HCT116 (cell line): ENCODE data around the gene ALDH16A1. TPM values are rescaled to one million over a fixed set of nuclear protein-coding genes. Genes with fewer than 3 reads are reported as not detected.
A peak's percentile ranks its signal among the peaks of the same experiment; 100 is the strongest.

ENCODE experiments used
- ATAC-seq: fragments of 200-7000 bp; cut with Tn5 transposase; 2 replicates; pipeline ENCODE4 v1.9.1; 2020; ENCODE audit warnings: mild to moderate bottlenecking, moderate library complexity
- BruUV-seq: library from RNA; stranded (reverse); fragments of 400-500 nt; replicated peaks from 2 replicates; lab custom pipeline; 2021; lab: Mats Ljungman, UMichigan
- CTCF ChIA-PET: fragments of 300-600 bp; sonication (Branson Sonifier 250); formaldehyde crosslinking; loops from one replicate; lab custom pipeline; 2021; ENCODE audit warnings: antibody characterized with exemption; lab: Charles Lee
- POLR2A ChIA-PET: fragments of 300-600, 350-600 bp; sonication (Branson Sonifier 250); formaldehyde crosslinking; loops from one replicate; lab custom pipeline; 2021; ENCODE audit warnings: antibody characterized with exemption; lab: Charles Lee
- RAD21 ChIA-PET, 2 experiments: fragments of 300-600 bp; sonication (Branson Sonifier 250); formaldehyde crosslinking; loops; one replicate each; lab custom pipeline; 2023; ENCODE audit warnings: low total read pairs in 2 of 2; ENCODE audit not compliant: uncharacterized antibody in 2 of 2, unreplicated experiment in 2 of 2, low non-redundant PET in 1 of 2; lab: Charles Lee
- DNase-seq: peaks from one replicate; pipeline ENCODE4 v3.0.0-alpha.2; 2010; ENCODE audit warnings: low read depth, low spot score
- H2AFZ ChIP-seq: fragments of 200-600 bp; shearing (Covaris generic), sonication (generic); 2 replicates; pipeline ENCODE4 v1.6.1; 2017; ENCODE audit warnings: low read depth, mixed run types, mixed read lengths, antibody characterized with exemption, low read length; ENCODE audit not compliant: poor library complexity, severe bottlenecking
- H3K27ac ChIP-seq: 2 replicates; pipeline ENCODE4 v1.5.1; 2012; ENCODE audit warnings: low read depth, low read length
- H3K27me3 ChIP-seq: fragments of 200-600 bp; sonication (generic); 2 replicates; pipeline ENCODE4 v1.6.1; 2016; ENCODE audit warnings: mixed run types, low read length, mixed read lengths; ENCODE audit not compliant: insufficient read depth
- H3K36me3 ChIP-seq, 2 experiments: fragments of 200-500 bp in 1 of 2; fragments of 200-600 bp in 1 of 2; sonication (Bioruptor generic) in 1 of 2; sonication (generic) in 1 of 2; 2 replicates each; pipeline versions ENCODE4 v1.5.1 to v1.6.1; 2014 to 2016; ENCODE audit warnings: low read length in 2 of 2, inconsistent platforms in 1 of 2, mixed read lengths in 1 of 2, mixed run types in 1 of 2; ENCODE audit not compliant: insufficient read depth in 2 of 2, control insufficient read depth in 1 of 2
- H3K4me1 ChIP-seq, 2 experiments: fragments of 200-600 bp in 1 of 2; sonication (generic) in 1 of 2; 2 replicates each; pipeline versions ENCODE4 v1.5.1 to v1.6.1; 2012 to 2017; ENCODE audit warnings: low read length in 2 of 2, inconsistent platforms in 1 of 2, mild to moderate bottlenecking in 1 of 2, mixed read lengths in 1 of 2, mixed run types in 1 of 2, moderate library complexity in 1 of 2; ENCODE audit not compliant: insufficient read depth in 2 of 2, control insufficient read depth in 1 of 2
- H3K4me2 ChIP-seq: fragments of 200-600 bp; sonication (generic); 2 replicates; pipeline ENCODE4 v1.6.1; 2017; ENCODE audit warnings: mixed run types, low read length, mixed read lengths
- H3K4me3 ChIP-seq, 2 experiments: fragments of 200-600 bp in 1 of 2; sonication (generic) in 1 of 2; replicated peaks in 1 of 2; 2 replicates each; pipeline ENCODE4 v1.5.1; 2011 to 2016; ENCODE audit warnings: low read length in 2 of 2, control low read depth in 1 of 2, low read depth in 1 of 2, mild to moderate bottlenecking in 1 of 2, mixed read lengths in 1 of 2, mixed run types in 1 of 2
- H3K79me2 ChIP-seq: fragments of 200-600 bp; sonication (generic); 2 replicates; pipeline ENCODE4 v1.6.1; 2017; ENCODE audit warnings: mild to moderate bottlenecking, mixed run types, low read length, moderate library complexity, mixed read lengths; ENCODE audit not compliant: insufficient read depth
- H3K9ac ChIP-seq: fragments of 200-600 bp; sonication (generic); 2 replicates; pipeline ENCODE4 v1.6.1; 2016; ENCODE audit warnings: low read length, mixed read lengths
- H3K9me2 ChIP-seq: fragments of 200-600 bp; sonication (generic), shearing (Covaris generic); 2 replicates; pipeline ENCODE4 v1.6.1; 2017; ENCODE audit warnings: mixed run types, mild to moderate bottlenecking, moderate library complexity; ENCODE audit not compliant: insufficient read depth
- H3K9me3 ChIP-seq, 2 experiments: fragments of 200-500 bp in 1 of 2; fragments of 200-600 bp in 1 of 2; sonication (Bioruptor generic) in 1 of 2; sonication (generic) in 1 of 2; 2 replicates each; pipeline ENCODE4 v1.6.1; 2014 to 2017; ENCODE audit warnings: low read length in 2 of 2, mixed read lengths in 2 of 2, inconsistent platforms in 1 of 2, low read depth in 1 of 2, mild to moderate bottlenecking in 1 of 2, mixed run types in 1 of 2, moderate library complexity in 1 of 2; ENCODE audit not compliant: control insufficient read depth in 1 of 2, insufficient read depth in 1 of 2
- H4K20me1 ChIP-seq: fragments of 200-600 bp; sonication (generic), shearing (Covaris generic); 2 replicates; pipeline ENCODE4 v1.6.1; 2017; ENCODE audit warnings: mixed run types, mild to moderate bottlenecking, moderate library complexity; ENCODE audit not compliant: insufficient read depth
- EGR1 ChIP-seq: IDR thresholded peaks from 2 replicates; pipeline ENCODE4 v1.6.1; 2012; ENCODE audit warnings: low read depth
- FOSL1 ChIP-seq: IDR thresholded peaks from 2 replicates; pipeline ENCODE4 v1.6.1; 2012; ENCODE audit warnings: low read depth
- JUND ChIP-seq: IDR thresholded peaks from 2 replicates; pipeline ENCODE4 v1.6.1; 2012
- SIN3A ChIP-seq: IDR thresholded peaks from 2 replicates; pipeline ENCODE4 v1.6.1; 2012; ENCODE audit warnings: low read depth
- YY1 ChIP-seq: IDR thresholded peaks from 2 replicates; pipeline ENCODE4 v1.6.1; 2011; ENCODE audit warnings: low read length, low read depth, moderate library complexity, mild to moderate bottlenecking; ENCODE audit not compliant: insufficient replicate concordance; ENCODE audit errors: extremely low read depth
- intact Hi-C: fragments of 100-400 bp; cut with micrococcal nuclease; formaldehyde crosslinking; loops from 2 replicates; pipeline ENCODE4 v1.10.0; 2022
- total RNA-seq: library from RNA; stranded (reverse); gene quantifications from one replicate; pipeline ENCODE4 v1.2.1, GENCODE V29; 2021; ENCODE audit not compliant: unreplicated experiment
- TF ChIP-seq, protein P1 (sequence below): IDR thresholded peaks from 2 replicates; pipeline ENCODE4 v1.6.1; 2011; ENCODE audit warnings: mild to moderate bottlenecking, low read length, moderate library complexity; ENCODE audit not compliant: insufficient replicate concordance; ENCODE audit errors: extremely low read depth

ALDH16A1 gene
- total RNA-seq, 1 experiment from 2014 or later = 22.8 TPM

- TF ChIP-seq, protein P1, sequence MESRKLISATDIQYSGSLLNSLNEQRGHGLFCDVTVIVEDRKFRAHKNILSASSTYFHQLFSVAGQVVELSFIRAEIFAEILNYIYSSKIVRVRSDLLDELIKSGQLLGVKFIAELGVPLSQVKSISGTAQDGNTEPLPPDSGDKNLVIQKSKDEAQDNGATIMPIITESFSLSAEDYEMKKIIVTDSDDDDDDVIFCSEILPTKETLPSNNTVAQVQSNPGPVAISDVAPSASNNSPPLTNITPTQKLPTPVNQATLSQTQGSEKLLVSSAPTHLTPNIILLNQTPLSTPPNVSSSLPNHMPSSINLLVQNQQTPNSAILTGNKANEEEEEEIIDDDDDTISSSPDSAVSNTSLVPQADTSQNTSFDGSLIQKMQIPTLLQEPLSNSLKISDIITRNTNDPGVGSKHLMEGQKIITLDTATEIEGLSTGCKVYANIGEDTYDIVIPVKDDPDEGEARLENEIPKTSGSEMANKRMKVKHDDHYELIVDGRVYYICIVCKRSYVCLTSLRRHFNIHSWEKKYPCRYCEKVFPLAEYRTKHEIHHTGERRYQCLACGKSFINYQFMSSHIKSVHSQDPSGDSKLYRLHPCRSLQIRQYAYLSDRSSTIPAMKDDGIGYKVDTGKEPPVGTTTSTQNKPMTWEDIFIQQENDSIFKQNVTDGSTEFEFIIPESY = no peak
- TF ChIP-seq JUND = no peak
Measured at GRCh38 chr19:49441210-49441959, 11.6 kb upstream of the ALDH16A1 start, which contains the start of gene SLC17A7 (continued).

GRCh38 chr19:49441960-49442350 lies 11.1 kb upstream of the ALDH16A1 start:
- peak overlapping the region in 1 of 2 experiments; percentile 80; a peak in 2 of 4 replicates for H3K4me3 ChIP-seq
- TF ChIP-seq EGR1 = no peak
- no peak for TF ChIP-seq YY1
- TF ChIP-seq FOSL1 = no peak
- TF ChIP-seq SIN3A = no peak
- intact Hi-C loops = loop anchor here (2.0 kb wide), 1 partner anchor 217 kb away; no protein-coding TSS in a partner anchor
- peaks cover 7 to 31% of the 10 kb centered on the region in 2 experiments; a peak in 3 of 4 replicates for H3K4me1 ChIP-seq
- peak overlapping the region; percentile 98 for H3K4me2 ChIP-seq
- H3K36me3 ChIP-seq = peaks cover 4 to 5% of the 10 kb centered on the region in 2 experiments; a peak in 2 of 4 replicates
- no peaks in the 10 kb centered on the region for H3K9me3 ChIP-seq
- no peaks in the 10 kb centered on the region for H3K9me2 ChIP-seq
- no peak for DNase-seq
- BruUV-seq = no TSS peak
- H3K27me3 ChIP-seq = peaks cover 21% of the 10 kb centered on the region
- ATAC-seq = no peak
- H3K9ac ChIP-seq = peak overlapping the region; percentile 86; the same call in 1 of the 2 replicates
- H3K27ac ChIP-seq = peak overlapping the region; percentile 92; the same call in 1 of the 2 replicates
- no peaks in the 10 kb centered on the region for H3K79me2 ChIP-seq
- POLR2A ChIA-PET = interaction anchor here (1.2 kb wide), 1 partner anchor 38 kb away, joined by 3 read pairs; no protein-coding TSS in a partner anchor
- H2AFZ ChIP-seq = peak overlapping the region; percentile 68
- RAD21 ChIA-PET = interaction anchor here in 1 of 2 experiments (1.1 kb wide), 1 partner anchor 16 kb away, joined by 3 read pairs; no protein-coding TSS in a partner anchor
- CTCF ChIA-PET = interaction anchor here (0.6 to 1.5 kb wide), 4 partner anchors 10 to 80 kb away, joined by 3 to 9 read pairs (median 3); partner anchors contain the start of genes PIH1D1 and TEAD2
- no peaks in the 10 kb centered on the region for H4K20me1 ChIP-seq
